Natural killer cell treated with Interleukin-12 subunit alpha and Interleukin-12 subunit beta and Interleukin-15 and Interleukin-18, amount 100 ng/mL, for 72 hours (primary cell): Measurements from ENCODE around the gene PHACTR3. TPM values are rescaled to one million over a fixed set of nuclear protein-coding genes. Genes with fewer than 3 reads are reported as not detected.

Source experiments
- ATAC-seq, 2 donors: fragments of 150-1000 bp; cut with Tn5 transposase in 1 of 2; sonication (Bioruptor Pico), chemical (Tn5 transposase) in 1 of 2; 2 replicates each; pipeline ENCODE4 v1.10.0; 2021
- DNase-seq: peaks from one replicate; pipeline ENCODE4 v3.0.0; 2022; ENCODE audit warnings: low spot score
- H3K27ac Mint-ChIP-seq, 2 donors: 1 replicate in 1 of 2; 2 replicates in 1 of 2; pipeline ENCODE4 v1.8.0; 2022; ENCODE audit warnings: mixed read lengths in 2 of 2, mild to moderate bottlenecking in 1 of 2, moderate library complexity in 1 of 2
- H3K27me3 Mint-ChIP-seq, 2 donors: 1 replicate in 1 of 2; 2 replicates in 1 of 2; pipeline ENCODE4 v1.8.0; 2022; ENCODE audit warnings: mixed read lengths in 2 of 2
- H3K36me3 Mint-ChIP-seq: one replicate; pipeline ENCODE4 v1.8.0; 2022; ENCODE audit warnings: mixed read lengths
- H3K4me1 Mint-ChIP-seq, 2 donors: 1 replicate in 1 of 2; 2 replicates in 1 of 2; pipeline ENCODE4 v1.8.0; 2022; ENCODE audit warnings: low read depth in 2 of 2, mixed read lengths in 2 of 2, mild to moderate bottlenecking in 1 of 2
- H3K4me3 Mint-ChIP-seq: one replicate; pipeline ENCODE4 v1.8.0; 2022; ENCODE audit warnings: mixed read lengths
- H3K9me3 Mint-ChIP-seq: 2 replicates; pipeline ENCODE4 v1.8.0; 2022; ENCODE audit warnings: mixed read lengths
- total RNA-seq, 2 donors: library from RNA; stranded (reverse); gene quantifications; one replicate each; pipeline ENCODE4 v1.2.3, GENCODE V29; 2022

Gene PHACTR3
- total RNA-seq, 2 donors from 2014 or later: not detected

GRCh38 chr20:59765599-59766177 lies 161.3 kb downstream of the PHACTR3 start:
- no peak for DNase-seq
- no peak overlapping the region for H3K27ac Mint-ChIP-seq
- no peak for ATAC-seq
- H3K36me3 Mint-ChIP-seq: no peaks in the 10 kb centered on the region
- H3K27me3 Mint-ChIP-seq: peaks cover 14 to 22% of the 10 kb centered on the region in 2 donors
- peaks cover 9% of the 10 kb centered on the region for H3K9me3 Mint-ChIP-seq
- H3K4me1 Mint-ChIP-seq: no peaks in the 10 kb centered on the region
- no peak overlapping the region for H3K4me3 Mint-ChIP-seq

- DNase-seq: no peak
- Mint-ChIP-seq H3K4me1 (no peaks in the 10 kb centered on the region), H3K36me3 (no peaks in the 10 kb centered on the region), H3K27ac (no peak overlapping the region), H3K27me3 (peaks cover 14 to 22% of the 10 kb centered on the region in 2 donors), H3K4me3 (no peak overlapping the region), H3K9me3 (peaks cover 9% of the 10 kb centered on the region)
- no peak for ATAC-seq
These were observed 163.3 kb downstream of the PHACTR3 start for GRCh38 chr20:59767656-59768055.

DNA sequence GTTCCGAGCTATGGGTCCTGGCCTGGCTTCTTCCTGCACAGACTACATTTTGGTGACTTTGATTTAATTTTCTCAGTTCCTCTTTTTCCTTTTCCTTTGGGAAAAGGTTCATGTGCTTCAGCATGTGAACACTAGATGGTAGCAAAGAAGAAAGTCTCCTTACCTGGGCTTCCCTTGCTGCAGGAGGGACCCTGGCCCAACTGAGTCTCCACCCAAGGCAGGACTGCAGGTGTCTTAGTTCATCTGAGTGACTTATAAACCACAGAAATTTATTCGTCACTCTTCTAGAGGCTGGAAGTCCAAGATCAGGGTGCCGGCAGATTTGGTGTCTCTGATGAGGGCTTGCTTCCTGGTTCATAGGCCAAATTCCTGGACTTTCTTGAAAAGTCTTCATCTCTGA lies 165.9 kb downstream of the PHACTR3 start:
- no peak overlapping the region for H3K4me3 Mint-ChIP-seq
- no peak overlapping the region for H3K27ac Mint-ChIP-seq
- peaks cover 9% of the 10 kb centered on the region for H3K9me3 Mint-ChIP-seq
- no peaks in the 10 kb centered on the region for H3K36me3 Mint-ChIP-seq
- H3K4me1 Mint-ChIP-seq: no peaks in the 10 kb centered on the region
- peaks cover 11 to 22% of the 10 kb centered on the region in 2 donors for H3K27me3 Mint-ChIP-seq
- ATAC-seq (no peak), DNase-seq (no peak)

DNA sequence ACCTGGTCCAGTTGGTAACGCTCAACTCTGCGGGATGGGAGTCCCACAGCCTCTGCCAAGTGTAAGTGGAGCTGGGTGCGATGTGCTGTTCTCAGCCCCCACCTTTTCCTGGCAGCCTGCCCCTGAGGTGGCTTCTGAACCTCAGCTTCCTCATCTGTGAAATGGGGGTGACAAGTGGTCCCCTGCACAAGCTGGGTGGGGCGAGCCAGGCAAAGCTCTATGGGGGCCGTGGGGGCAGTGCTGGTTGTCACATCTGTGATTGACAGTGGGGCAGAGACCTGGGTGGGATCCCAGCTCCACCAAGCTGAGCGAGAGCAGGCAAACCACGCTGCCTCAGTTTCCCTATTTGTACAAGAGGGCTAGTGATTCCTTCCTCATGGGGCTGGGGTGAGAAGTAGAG lies 166.5 kb downstream of the PHACTR3 start:
- ATAC-seq: no peak
- H3K36me3 Mint-ChIP-seq: no peaks in the 10 kb centered on the region
- no peak overlapping the region for H3K4me3 Mint-ChIP-seq
- peaks cover 6% of the 10 kb centered on the region for H3K9me3 Mint-ChIP-seq
- H3K27me3 Mint-ChIP-seq: peaks cover 7 to 16% of the 10 kb centered on the region in 2 donors
- H3K4me1 Mint-ChIP-seq: no peaks in the 10 kb centered on the region
- no peak for DNase-seq
- no peak overlapping the region for H3K27ac Mint-ChIP-seq

DNA sequence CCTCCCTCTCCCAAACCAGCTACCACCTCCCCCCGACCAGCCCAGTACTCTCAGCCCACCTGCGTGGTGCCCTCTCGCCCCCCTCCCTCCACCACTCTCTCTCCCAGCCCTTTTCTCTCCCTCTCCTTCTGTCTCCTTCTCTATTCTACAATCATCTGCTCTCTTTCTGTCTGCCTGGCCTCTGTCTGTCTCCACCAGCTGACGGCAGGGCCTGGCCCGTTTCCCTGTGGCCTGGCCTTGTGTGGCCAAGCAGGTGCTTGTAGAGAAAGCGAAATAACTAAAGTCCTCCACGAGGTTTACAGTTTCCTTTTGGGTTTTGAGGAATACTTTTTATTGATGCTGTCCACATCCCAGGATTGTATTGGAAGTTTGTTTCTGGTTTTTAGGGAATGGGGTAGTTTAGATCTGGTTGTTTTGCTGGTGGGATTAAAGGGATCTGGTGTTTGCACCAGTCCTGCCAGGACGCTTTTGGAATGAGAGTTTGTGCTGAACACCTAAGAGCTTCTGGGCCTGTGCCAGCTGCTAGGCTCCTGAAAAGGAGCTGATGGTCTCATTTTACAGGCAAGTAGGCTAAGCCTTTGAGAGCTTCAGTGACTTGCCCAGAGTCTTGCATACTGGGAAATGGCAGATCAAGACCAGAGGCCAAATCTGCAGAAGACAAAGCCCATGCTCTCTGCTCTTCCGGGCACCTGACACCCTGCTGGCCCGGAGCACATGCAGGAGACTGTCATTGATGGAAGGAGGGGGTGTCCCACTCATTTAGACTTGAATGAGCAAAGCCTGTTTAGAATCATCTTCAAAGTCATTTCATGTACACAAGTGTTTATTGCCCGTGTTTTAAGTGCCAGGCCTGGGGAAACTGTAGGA lies 167.4 kb downstream of the PHACTR3 start:
- Mint-ChIP-seq H3K27ac (no peak overlapping the region), H3K27me3 (peaks cover 6 to 12% of the 10 kb centered on the region in 2 donors), H3K4me1 (no peaks in the 10 kb centered on the region), H3K4me3 (no peak overlapping the region), H3K9me3 (peaks cover 6% of the 10 kb centered on the region), H3K36me3 (no peaks in the 10 kb centered on the region)
- DNase-seq (no peak), ATAC-seq (no peak)

- Mint-ChIP-seq H3K4me3 (no peak overlapping the region), H3K9me3 (peaks cover 4% of the 10 kb centered on the region), H3K27me3 (peaks cover 3 to 7% of the 10 kb centered on the region in 2 donors), H3K4me1 (no peaks in the 10 kb centered on the region), H3K36me3 (no peaks in the 10 kb centered on the region), H3K27ac (no peak overlapping the region)
- no peak for ATAC-seq
- DNase-seq: no peak
These were observed 168.0 kb downstream of the PHACTR3 start for GRCh38 chr20:59772373-59772705.

DNA sequence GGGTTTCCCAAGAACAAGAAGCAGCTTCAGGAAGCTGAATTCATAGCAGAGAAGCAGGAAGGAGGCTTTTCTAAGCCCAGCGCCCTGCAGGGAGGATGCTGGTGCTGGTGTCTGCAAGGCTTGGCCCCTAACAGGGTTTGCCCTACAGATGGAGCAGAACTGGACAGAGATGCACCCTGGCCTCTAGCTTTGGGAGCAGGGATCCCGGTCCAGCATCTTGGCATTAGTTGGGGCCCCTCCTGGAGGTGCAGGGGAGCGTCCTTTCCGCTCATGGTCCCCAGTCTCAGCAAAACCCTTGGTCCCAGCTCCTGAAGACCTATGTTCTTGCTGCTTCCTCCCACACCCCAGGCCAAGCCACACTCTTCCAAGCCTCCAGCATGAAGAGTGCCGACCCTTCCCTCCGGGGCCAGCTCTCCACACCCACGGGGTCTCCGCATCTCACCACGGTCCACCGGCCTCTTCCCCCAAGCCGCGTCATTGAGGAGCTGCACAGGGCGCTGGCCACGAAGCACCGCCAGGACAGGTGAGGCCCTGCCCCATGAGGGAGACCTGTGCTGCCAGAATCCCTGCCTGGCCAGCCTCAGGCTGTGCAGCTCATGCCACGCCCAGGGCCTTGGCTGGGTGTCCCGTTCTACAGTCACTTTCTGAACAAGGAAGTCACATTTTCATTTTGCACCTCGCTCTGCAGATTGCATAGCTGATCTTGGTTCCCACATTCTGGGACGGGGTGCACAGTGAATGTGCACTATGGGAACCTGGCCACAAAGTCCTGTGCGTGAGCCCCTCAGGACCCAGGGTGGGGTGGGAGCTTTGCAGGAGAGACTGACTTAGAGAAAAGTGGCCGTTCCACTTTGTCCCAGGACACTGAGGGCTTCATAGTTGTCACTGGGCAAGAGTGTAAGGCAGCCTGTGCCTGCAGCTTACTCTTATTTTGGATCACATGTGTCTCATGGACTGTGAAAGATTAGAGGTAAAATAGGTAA lies 168.9 kb downstream of the PHACTR3 start:
- ATAC-seq (no peak), DNase-seq (no peak)
- no peak overlapping the region for H3K4me3 Mint-ChIP-seq
- H3K4me1 Mint-ChIP-seq: no peaks in the 10 kb centered on the region
- no peaks in the 10 kb centered on the region for H3K27me3 Mint-ChIP-seq
- H3K9me3 Mint-ChIP-seq: no peaks in the 10 kb centered on the region
- H3K27ac Mint-ChIP-seq: no peak overlapping the region
- no peaks in the 10 kb centered on the region for H3K36me3 Mint-ChIP-seq

- Mint-ChIP-seq H3K27me3 (peaks cover 0 to 3% of the 10 kb centered on the region in 2 donors), H3K36me3 (no peaks in the 10 kb centered on the region)
- DNase-seq: no peak
These were observed 169.9 kb downstream of the PHACTR3 start for GRCh38 chr20:59774204-59774641.

DNA sequence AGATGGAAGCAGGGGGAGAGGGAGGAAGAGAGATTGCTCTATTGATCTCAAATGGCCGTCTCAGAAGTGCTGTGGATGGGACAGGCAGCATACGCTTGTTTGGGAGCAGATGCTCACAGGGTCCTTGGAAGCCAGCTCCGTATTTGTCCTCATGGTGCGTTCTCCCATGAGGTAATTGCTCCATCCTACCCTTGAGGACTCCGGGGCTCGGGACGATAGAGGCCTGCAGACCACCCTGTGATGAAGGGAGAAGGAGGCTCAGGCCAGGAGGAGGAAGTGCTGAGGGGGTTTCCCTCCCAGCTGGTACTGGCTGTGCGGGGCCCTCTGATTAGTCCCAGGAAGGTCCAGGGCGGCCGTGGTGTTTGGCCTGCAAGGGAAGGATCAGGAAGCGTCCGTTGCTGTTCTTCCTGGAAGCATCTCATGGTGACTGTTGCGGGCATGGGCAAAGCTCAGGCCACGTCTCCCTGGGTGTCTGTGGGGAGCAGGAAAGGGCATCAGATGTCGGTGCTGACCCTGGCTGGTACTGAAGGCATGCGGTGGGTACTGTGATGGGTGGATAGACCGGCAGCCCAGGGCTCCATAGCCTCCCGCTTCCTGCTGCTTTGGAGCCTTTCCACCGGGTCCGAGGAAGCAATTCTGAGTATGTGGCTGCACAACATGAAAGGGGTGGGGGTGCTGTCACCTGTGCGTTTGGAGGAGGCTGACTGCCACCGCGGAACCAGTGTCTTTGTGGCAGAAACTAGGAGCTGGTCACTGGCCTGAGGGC lies 170.8 kb downstream of the PHACTR3 start:
- no peaks in the 10 kb centered on the region for H3K36me3 Mint-ChIP-seq
- H3K4me1 Mint-ChIP-seq: no peaks in the 10 kb centered on the region
- no peak overlapping the region for H3K4me3 Mint-ChIP-seq
- no peak overlapping the region for H3K27ac Mint-ChIP-seq
- ATAC-seq (no peak), DNase-seq (no peak)
- peaks cover 0 to 3% of the 10 kb centered on the region in 2 donors for H3K27me3 Mint-ChIP-seq
- H3K9me3 Mint-ChIP-seq: no peaks in the 10 kb centered on the region

More at GRCh38 chr20:59774204-59774641, 169.9 kb downstream of the PHACTR3 start:
- H3K27ac Mint-ChIP-seq: no peak overlapping the region
- H3K4me3 Mint-ChIP-seq: no peak overlapping the region
- no peak for ATAC-seq
- H3K4me1 Mint-ChIP-seq: no peaks in the 10 kb centered on the region
- H3K9me3 Mint-ChIP-seq: no peaks in the 10 kb centered on the region

DNA sequence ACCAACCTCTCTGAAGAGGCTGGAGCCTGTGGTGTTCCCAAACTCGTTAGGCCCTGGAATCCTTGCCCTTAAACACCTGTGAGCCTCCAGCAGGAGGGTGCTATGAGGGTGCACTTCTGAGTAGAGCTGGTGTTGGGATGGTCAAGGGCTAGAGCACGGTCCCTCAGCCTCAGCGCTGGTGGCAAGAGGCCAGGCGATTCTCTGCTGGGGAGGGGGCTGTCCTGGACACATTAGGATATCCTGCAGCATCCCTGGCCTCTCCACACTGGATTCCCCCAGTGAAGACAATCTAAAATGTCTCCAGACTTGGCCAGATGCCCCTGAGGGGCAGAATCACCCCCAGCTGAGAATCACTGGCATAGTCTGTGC lies 171.3 kb downstream of the PHACTR3 start:
- no peak for ATAC-seq
- Mint-ChIP-seq H3K27me3 (peaks cover 0 to 3% of the 10 kb centered on the region in 2 donors), H3K27ac (no peak overlapping the region), H3K36me3 (no peaks in the 10 kb centered on the region), H3K4me3 (no peak overlapping the region), H3K9me3 (no peaks in the 10 kb centered on the region), H3K4me1 (no peaks in the 10 kb centered on the region)
- DNase-seq: no peak

GRCh38 chr20:59776059-59776603 lies 171.8 kb downstream of the PHACTR3 start:
- no peaks in the 10 kb centered on the region for H3K4me1 Mint-ChIP-seq
- no peaks in the 10 kb centered on the region for H3K36me3 Mint-ChIP-seq
- no peaks in the 10 kb centered on the region for H3K9me3 Mint-ChIP-seq
- H3K27ac Mint-ChIP-seq: no peak overlapping the region
- peaks cover 0 to 3% of the 10 kb centered on the region in 2 donors for H3K27me3 Mint-ChIP-seq
- no peak for ATAC-seq
- DNase-seq: no peak
- H3K4me3 Mint-ChIP-seq: no peak overlapping the region

GRCh38 chr20:59776626-59777330 lies 172.4 kb downstream of the PHACTR3 start:
- H3K27me3 Mint-ChIP-seq: peaks cover 0 to 3% of the 10 kb centered on the region in 2 donors
- H3K4me3 Mint-ChIP-seq: no peak overlapping the region
- no peaks in the 10 kb centered on the region for H3K9me3 Mint-ChIP-seq
- no peak for ATAC-seq
- no peak for DNase-seq
- no peak overlapping the region for H3K27ac Mint-ChIP-seq
- no peaks in the 10 kb centered on the region for H3K4me1 Mint-ChIP-seq
- H3K36me3 Mint-ChIP-seq: no peaks in the 10 kb centered on the region
